Stomach (tissue), 4 donors: ENCODE results near the gene ACTN1.

ENCODE experiments used
- CTCF ChIP-seq, 7 experiments: fragments of 450-650 bp in 4 of 7; fragments of 200-600 bp in 3 of 7; sonication (generic) in 3 of 7; IDR thresholded peaks; one replicate each; pipeline ENCODE4 v1.5.1; 2016 to 2019; ENCODE audit warnings: antibody characterized with exemption in 7 of 7, control low read depth in 2 of 7, mild to moderate bottlenecking in 1 of 7
- EP300 ChIP-seq: sonication (generic); formaldehyde crosslinking; IDR thresholded peaks from one replicate; pipeline ENCODE4 v1.6.1; 2017; ENCODE audit warnings: antibody characterized with exemption
- POLR2A ChIP-seq, 4 donors: fragments of 450-650 bp; IDR thresholded peaks; one replicate each; pipeline ENCODE4 v1.6.1; 2016; ENCODE audit warnings: antibody characterized with exemption in 4 of 4, control low read depth in 2 of 4, mild to moderate bottlenecking in 1 of 4, moderate library complexity in 1 of 4

DNA sequence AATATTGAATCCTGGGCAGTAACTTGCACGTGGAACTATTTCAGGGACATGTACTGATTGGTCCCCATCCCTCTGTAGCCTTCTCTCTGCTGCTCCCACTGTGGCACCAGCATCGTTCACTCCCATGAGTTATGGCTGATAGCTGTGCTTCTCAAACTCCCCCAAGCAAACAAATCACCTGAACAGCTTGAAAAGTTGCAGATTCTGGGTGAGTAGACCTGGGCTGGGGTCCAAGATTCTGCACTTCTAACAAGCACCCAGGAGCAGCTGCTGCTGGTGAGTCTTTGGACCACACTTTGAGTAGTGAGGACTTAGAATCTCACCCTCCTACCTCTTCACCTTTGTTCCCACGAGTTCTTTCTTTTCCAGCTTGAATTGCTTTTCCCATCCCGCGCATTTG lies 136.8 kb downstream of the ACTN1 start:
- TF ChIP-seq EP300 (no peak), POLR2A (IDR thresholded peaks at IDR 0.05) (no peak), CTCF (IDR thresholded peaks at IDR 0.05) (no peak)
